GM12878 (cell line): ENCODE data around the gene GPR39. TPM values are rescaled to one million over a fixed set of nuclear protein-coding genes. Genes with fewer than 3 reads are reported as not detected.

Source experiments
- ATAC-seq: fragments of 200-7000 bp; cut with Tn5 transposase; 3 replicates; pipeline ENCODE4 v1.9.1; 2020; ENCODE audit warnings: mild to moderate bottlenecking, moderate library complexity
- BruUV-seq: library from RNA; stranded (reverse); fragments of 400-500 nt; replicated peaks from 2 replicates; lab custom pipeline; 2021; lab: Mats Ljungman, UMichigan
- CTCF ChIA-PET: fragments of 300-600 bp; sonication (Branson Sonifier 250); formaldehyde crosslinking; extraction: SDS; loops from one replicate; lab custom pipeline; 2021; ENCODE audit warnings: inconsistent platforms; lab: Yijun Ruan, JAX
- POLR2A ChIA-PET: fragments of 350-600 bp; formaldehyde crosslinking; extraction: SDS; loops from one replicate; lab custom pipeline; 2021; ENCODE audit warnings: inconsistent platforms; lab: Charles Lee
- RAD21 ChIA-PET: fragments of 300-600 bp; sonication (Branson Sonifier 250); formaldehyde crosslinking; loops from one replicate; lab custom pipeline; 2023; ENCODE audit warnings: antibody characterized with exemption; ENCODE audit not compliant: unreplicated experiment; lab: Charles Lee
- SMC1A ChIA-PET: fragments of 300-600 bp; sonication (Branson Sonifier 250); formaldehyde crosslinking; loops from one replicate; lab custom pipeline; 2023; ENCODE audit not compliant: unreplicated experiment, uncharacterized antibody; lab: Charles Lee
- DNase-seq: peaks from one replicate; pipeline ENCODE4 v3.0.0-alpha.2; 2011; ENCODE audit warnings: low read depth, low spot score
- FAIRE-seq: peaks from 3 replicates; lab custom pipeline; 2011; peaks lifted over from hg19 to GRCh38; lab: Jason Lieb, UNC
- H2AFZ ChIP-seq: 2 replicates; pipeline ENCODE4 v1.6.0; 2011; ENCODE audit warnings: low read depth, low read length, control low read depth; ENCODE audit not compliant: control insufficient read depth
- H3K27ac ChIP-seq: 2 replicates; pipeline ENCODE4 v1.5.1; 2011; ENCODE audit warnings: control low read depth; ENCODE audit not compliant: control insufficient read depth, insufficient read depth
- H3K27me3 ChIP-seq, 2 experiments: replicated peaks in 1 of 2; 2 replicates each; pipeline versions ENCODE4 v1.6.0 to v1.6.1; 2011; ENCODE audit warnings: low read length in 1 of 2; ENCODE audit not compliant: control insufficient read depth in 2 of 2, insufficient read depth in 2 of 2
- H3K36me3 ChIP-seq, 2 experiments: 2 replicates each; pipeline ENCODE4 v1.5.1; 2011; ENCODE audit warnings: low read length in 1 of 2; ENCODE audit not compliant: control insufficient read depth in 2 of 2, insufficient read depth in 2 of 2
- H3K4me1 ChIP-seq: 2 replicates; pipeline ENCODE4 v1.6.1; 2011; ENCODE audit warnings: mild to moderate bottlenecking, low read length, moderate library complexity, mixed read lengths; ENCODE audit not compliant: control insufficient read depth, insufficient read depth
- H3K4me2 ChIP-seq: 2 replicates; pipeline ENCODE4 v1.6.0; 2011; ENCODE audit warnings: control low read depth; ENCODE audit not compliant: control insufficient read depth, insufficient read depth
- H3K4me3 ChIP-seq: fragments of 200-600 bp; sonication (generic); 2 replicates; pipeline ENCODE4 v1.5.1; 2016
- H3K79me2 ChIP-seq: 2 replicates; pipeline ENCODE4 v1.6.0; 2011; ENCODE audit warnings: low read length; ENCODE audit not compliant: control insufficient read depth, insufficient read depth
- H3K9ac ChIP-seq: 2 replicates; pipeline ENCODE4 v1.8.0; 2011; ENCODE audit warnings: low read length, control low read depth, mixed read lengths; ENCODE audit not compliant: control insufficient read depth, insufficient read depth
- H3K9me3 ChIP-seq: replicated peaks from 3 replicates; pipeline ENCODE4 v1.5.1; 2011; ENCODE audit warnings: mild to moderate bottlenecking, low read length; ENCODE audit not compliant: control insufficient read depth, insufficient read depth
- H4K20me1 ChIP-seq: 2 replicates; pipeline ENCODE4 v1.6.0; 2011; ENCODE audit not compliant: control insufficient read depth, insufficient read depth
- ATF2 ChIP-seq: IDR thresholded peaks from 2 replicates; pipeline ENCODE4 v1.6.1; 2012; ENCODE audit warnings: low read length, inconsistent platforms
- CEBPB ChIP-seq, 2 experiments: fragments of 150-350 bp in 1 of 2; IDR thresholded peaks; 2 replicates each; pipeline ENCODE4 v1.6.1; 2012 to 2014; ENCODE audit warnings: low read depth in 2 of 2, low read length in 2 of 2, borderline replicate concordance in 1 of 2, inconsistent platforms in 1 of 2
- ETV6 ChIP-seq, 2 experiments: fragments of 450-650 bp in 1 of 2; IDR thresholded peaks in 1 of 2; conservative IDR thresholded peaks in 1 of 2; 2 replicates each; pipeline ENCODE4 v1.6.1; 2014; ENCODE audit warnings: antibody characterized with exemption in 1 of 2, borderline replicate concordance in 1 of 2, low read depth in 1 of 2, mild to moderate bottlenecking in 1 of 2, moderate library complexity in 1 of 2
- KLF5 ChIP-seq: fragments of 450-650 bp; IDR thresholded peaks from 2 replicates; pipeline ENCODE4 v1.6.1; 2014; ENCODE audit warnings: mild to moderate bottlenecking; ENCODE audit not compliant: partially characterized antibody
- SKIL ChIP-seq: fragments of 450-650 bp; IDR thresholded peaks from 2 replicates; pipeline ENCODE4 v1.6.1; 2017; ENCODE audit warnings: mild to moderate bottlenecking, low read depth, inconsistent platforms; ENCODE audit not compliant: poor library complexity, severe bottlenecking
- ZBED1 ChIP-seq: IDR thresholded peaks from 2 replicates; pipeline ENCODE4 v1.6.1; 2016; ENCODE audit warnings: borderline replicate concordance
- WGBS: methylation state at CpG from one replicate; pipeline ENCODE4 v1.1.6; 2016; ENCODE audit warnings: low lambda C conversion rate; ENCODE audit not compliant: insufficient replicate concordance, insufficient coverage; ENCODE audit errors: missing lambda C conversion rate; 5-methylcytosine and 5-hydroxymethylcytosine counted together
- in situ Hi-C: fragments of 300-500 bp; cut with MboI; formaldehyde crosslinking; loops from 9 replicates; pipeline ENCODE4 v1.14.3; 2018; ENCODE audit warnings: mixed read lengths
- intact Hi-C: fragments of 100-400 bp; cut with micrococcal nuclease; formaldehyde crosslinking; loops from one replicate; pipeline ENCODE4 v1.14.2; 2022; ENCODE audit not compliant: unreplicated experiment
- polyA plus RNA-seq, 11 experiments: library from polyadenylated mRNA; depleted of rRNA in 4 of 11; unstranded in 6 of 11; stranded (reverse) in 5 of 11; fragments of >200 nt; fragmentation: Nextera tagmentation in 4 of 11; fragmentation: Illumina TruSeq in 1 of 11; extraction: Ambion mirVana in 4 of 11; extraction: Trizol in 1 of 11; gene quantifications; 1 replicate in 1 of 11; 2 replicates in 10 of 11; pipeline versions ENCODE4 v1.2.1 to v1.2.3, GENCODE V29; 2011 to 2016; ENCODE audit warnings: inconsistent platforms in 2 of 11, missing spikeins in 2 of 11, low read depth in 1 of 11
- total RNA-seq, 4 experiments: library from RNA; depleted of rRNA in 3 of 4; stranded (reverse); fragments of >200 nt in 3 of 4; fragmentation: Illumina TruSeq in 1 of 4; extraction: Trizol in 1 of 4; gene quantifications; 2 replicates each; pipeline versions ENCODE4 v1.2.1 to v1.2.3, GENCODE V29; 2013 to 2021

GPR39 gene
- total and polyA plus RNA-seq, 10 of the 15 experiments (the other 5 are each of a cell fraction or from before 2014, with no cell fraction given): 0.05 to 0.23 TPM; not detected in 8

GRCh38 chr2:132468821-132469675, 52.4 kb downstream of the GPR39 start:
- Histone ChIP-seq H3K27ac (no peak overlapping the region), H3K27me3 (no peaks in the 10 kb centered on the region), H3K9me3 (no peaks in the 10 kb centered on the region; the same call in 2 of the 3 replicates), H2AFZ (no peak overlapping the region), H3K4me1 (no peaks in the 10 kb centered on the region), H3K4me3 (no peak overlapping the region), H3K36me3 (no peaks in the 10 kb centered on the region), H4K20me1 (no peaks in the 10 kb centered on the region), H3K79me2 (no peaks in the 10 kb centered on the region), H3K4me2 (no peak overlapping the region), H3K9ac (no peak overlapping the region)
- 21% methylated on average over 8 of the region's 9 CpGs for WGBS
- FAIRE-seq (no peak), DNase-seq (no peak), ATAC-seq (no peak)
- no TSS peak for BruUV-seq
- ChIA-PET POLR2A (no interaction called here), SMC1A (no interaction called here), RAD21 (no interaction called here), CTCF (no interaction called here)
- intact Hi-C loops (no loop called here), in situ Hi-C loops (no loop called here)
- no peak for TF ChIP-seq ATF2
- no peak for TF ChIP-seq ZBED1
- no peak for TF ChIP-seq ETV6 (conservative IDR thresholded peaks at IDR 0.05 in 1 of 2, IDR thresholded peaks at IDR 0.05 in 1 of 2; ENCODE audit: borderline replicate concordance in 1 of 2, low read depth in 1 of 2)
- no peak for TF ChIP-seq SKIL
- TF ChIP-seq CEBPB (IDR thresholded peaks at IDR 0.05; ENCODE audit: borderline replicate concordance in 1 of 2, low read depth in 2 of 2, low read length in 2 of 2): no peak
- no peak for TF ChIP-seq KLF5
